Activated CD4-positive, CD25-positive, alpha-beta regulatory T cell (primary cell): ENCODE data around the gene TRABD.
A peak's percentile ranks its signal among the peaks of the same experiment; 100 is the strongest.
"Not testable (repeated sequence)": the region's sequence is repeated elsewhere in the genome, so short reads cannot be mapped to it uniquely, and the experiment has no call there.

ENCODE experiments used
- DNase-seq, 4 experiments: peaks; one replicate each; lab custom pipeline; 2025; lab: John Stamatoyannopoulos, UW

Gene TRABD

GRCh38 chr22:50151571-50152537 is 33.9 kb upstream of the TRABD start:
- no peak for DNase-seq

GRCh38 chr22:50153056-50153755 is 32.5 kb upstream of the TRABD start:
- no peak for DNase-seq

- no peak for DNase-seq
Measured at GRCh38 chr22:50153756-50154140, 32.0 kb upstream of the TRABD start.

GRCh38 chr22:50157709-50158375 is 27.9 kb upstream of the TRABD start:
- DNase-seq: no peak

GRCh38 chr22:50160947-50161346 is 24.8 kb upstream of the TRABD start:
- DNase-seq: no peak

- DNase-seq: no peak
Measured at GRCh38 chr22:50161508-50162390, 24.0 kb upstream of the TRABD start.

- DNase-seq: no peak
Measured at GRCh38 chr22:50162391-50162956, 23.2 kb upstream of the TRABD start.

- DNase-seq: no peak
Measured at GRCh38 chr22:50165436-50166123, 20.1 kb upstream of the TRABD start.

- no peak for DNase-seq
Measured at GRCh38 chr22:50167689-50168489, 17.8 kb upstream of the TRABD start.

GRCh38 chr22:50168490-50169180 is 17.1 kb upstream of the TRABD start:
- not testable (repeated sequence) for DNase-seq

GRCh38 chr22:50169181-50169759 is 16.4 kb upstream of the TRABD start:
- DNase-seq: no peak

- DNase-seq: peak in 2 of 4 experiments; percentile 45 to 49
Measured at GRCh38 chr22:50169774-50170341, 15.9 kb upstream of the TRABD start.

- DNase-seq: no peak
Measured at GRCh38 chr22:50170453-50171318, 15.0 kb upstream of the TRABD start, which contains the start of gene PANX2. PANX2 (plus strand) TSS chr22:50170731; CDS start chr22:50170731, 0 bp downstream.

- DNase-seq: no peak
Measured at GRCh38 chr22:50171319-50171964, 14.3 kb upstream of the TRABD start.

- DNase-seq: no peak
Measured at GRCh38 chr22:50171965-50172421, 13.7 kb upstream of the TRABD start.

- no peak for DNase-seq
Measured at GRCh38 chr22:50173311-50173982, 12.3 kb upstream of the TRABD start.
